ENCODE results near the gene VGLL4. TPM values are rescaled to one million over a fixed set of nuclear protein-coding genes. Genes with fewer than 3 reads are reported as not detected.

VGLL4 gene
- total RNA-seq, 5 donors from 2014 or later (not counting 1 experiment from before 2014, with no cell fraction given): 24.7 to 33.4 (median 28.4) TPM

GRCh38 chr3:11567516-11568467 is 75.9 kb downstream of the VGLL4 start:
- H3K4me1 ChIP-seq (ENCODE audit: control insufficient read depth in 1 of 2, extremely low read depth in 1 of 2, insufficient read depth in 2 of 2, low read length in 2 of 2): peaks cover 0 to 6% of the 10 kb centered on the region in 2 experiments
- CTCF ChIA-PET: no interaction called here
- H3K27me3 Mint-ChIP-seq: no peaks in the 10 kb centered on the region
- peaks cover 26 to 33% of the 10 kb centered on the region in 2 donors for H3K36me3 ChIP-seq (ENCODE audit: control insufficient read depth in 2 of 2, extremely low read depth in 1 of 2, insufficient read depth in 1 of 2, low read length in 1 of 2)
- no peaks in the 10 kb centered on the region for H3K9me3 ChIP-seq
- no peaks in the 10 kb centered on the region for H3K27me3 ChIP-seq (replicated peaks in 1 of 2; ENCODE audit: control insufficient read depth in 2 of 2, extremely low read depth in 1 of 2, insufficient read depth in 2 of 2, low read length in 1 of 2)
- no peak overlapping the region for H3K4me3 Mint-ChIP-seq
- H3K27ac Mint-ChIP-seq: peak overlapping the region in 1 of 2 donors; percentile 28
- H3K4me3 ChIP-seq (ENCODE audit: control insufficient read depth in 1 of 2, extremely low read depth in 1 of 2, low read length in 1 of 2): no peak overlapping the region
- peaks cover 22% of the 10 kb centered on the region for H3K36me3 Mint-ChIP-seq
- POLR2A ChIA-PET: no interaction called here
- H3K9me3 Mint-ChIP-seq: no peaks in the 10 kb centered on the region
- peaks cover 0 to 16% (median 7%) of the 10 kb centered on the region in 3 donors for H3K4me1 Mint-ChIP-seq
- 91% methylated on average over 19 of the region's 27 CpGs for WGBS (ENCODE audit: insufficient coverage)
- no peak overlapping the region for H3K27ac ChIP-seq (ENCODE audit: low read length)
- DNase-seq (no peak), ATAC-seq (replicated peaks in 1 of 4) (no peak)

DNA sequence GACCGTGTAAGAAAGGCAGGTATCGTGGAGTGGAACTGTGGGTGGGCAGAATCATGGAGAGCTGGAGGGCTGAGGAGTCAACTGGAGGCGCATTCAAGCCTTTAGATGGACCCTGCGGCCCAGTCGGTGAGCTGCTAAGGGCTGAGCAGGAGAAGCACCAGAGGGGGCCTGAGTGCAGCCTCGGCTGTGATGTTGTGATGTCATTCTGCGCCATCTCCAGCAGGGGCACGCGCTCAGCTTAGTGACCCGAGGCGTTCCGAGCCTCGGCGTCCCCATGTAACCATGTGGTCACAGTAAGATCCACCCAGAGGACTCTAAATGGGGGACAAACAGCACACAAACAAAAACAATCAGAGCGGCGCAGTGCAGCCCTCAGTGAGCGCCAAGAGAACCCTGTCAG is 76.8 kb downstream of the VGLL4 start:
- ATAC-seq (replicated peaks in 1 of 4) (no peak), DNase-seq (no peak)
- CTCF ChIA-PET: interaction anchor here in 1 of 2 donors (0.6 kb wide), 1 partner anchor 48 kb away, joined by 3 read pairs; no protein-coding TSS in a partner anchor
- H3K27me3 ChIP-seq (replicated peaks in 1 of 2; ENCODE audit: control insufficient read depth in 2 of 2, extremely low read depth in 1 of 2, insufficient read depth in 2 of 2, low read length in 1 of 2): no peaks in the 10 kb centered on the region
- Mint-ChIP-seq H3K9me3 (no peaks in the 10 kb centered on the region), H3K27me3 (no peaks in the 10 kb centered on the region), H3K27ac (no peak overlapping the region), H3K4me3 (no peak overlapping the region), H3K36me3 (peaks cover 19% of the 10 kb centered on the region), H3K4me1 (peaks cover 0 to 9% (median 0%) of the 10 kb centered on the region in 3 donors)
- WGBS (ENCODE audit: insufficient coverage): 92% methylated on average over 10 of the region's 17 CpGs
- H3K4me1 ChIP-seq (ENCODE audit: control insufficient read depth in 1 of 2, extremely low read depth in 1 of 2, insufficient read depth in 2 of 2, low read length in 2 of 2): peaks cover 0 to 6% of the 10 kb centered on the region in 2 experiments
- H3K4me3 ChIP-seq (ENCODE audit: control insufficient read depth in 1 of 2, extremely low read depth in 1 of 2, low read length in 1 of 2): no peak overlapping the region
- H3K9me3 ChIP-seq: no peaks in the 10 kb centered on the region
- no peak overlapping the region for H3K27ac ChIP-seq (ENCODE audit: low read length)
- POLR2A ChIA-PET: no interaction called here
- H3K36me3 ChIP-seq (ENCODE audit: control insufficient read depth in 2 of 2, extremely low read depth in 1 of 2, insufficient read depth in 1 of 2, low read length in 1 of 2): peaks cover 23 to 41% of the 10 kb centered on the region in 2 donors

- no peak for ATAC-seq (replicated peaks in 1 of 4)
- Histone ChIP-seq H3K4me1 (ENCODE audit: control insufficient read depth in 1 of 2, extremely low read depth in 1 of 2, insufficient read depth in 2 of 2, low read length in 2 of 2) (peaks cover 0 to 6% of the 10 kb centered on the region in 2 experiments), H3K4me3 (ENCODE audit: control insufficient read depth in 1 of 2, extremely low read depth in 1 of 2, low read length in 1 of 2) (no peak overlapping the region), H3K27me3 (replicated peaks in 1 of 2; ENCODE audit: control insufficient read depth in 2 of 2, extremely low read depth in 1 of 2, insufficient read depth in 2 of 2, low read length in 1 of 2) (no peaks in the 10 kb centered on the region), H3K27ac (ENCODE audit: low read length) (no peak overlapping the region), H3K36me3 (ENCODE audit: control insufficient read depth in 2 of 2, extremely low read depth in 1 of 2, insufficient read depth in 1 of 2, low read length in 1 of 2) (peaks cover 23 to 41% of the 10 kb centered on the region in 2 donors), H3K9me3 (no peaks in the 10 kb centered on the region)
- 98% methylated on average over 20 of the region's 20 CpGs for WGBS (ENCODE audit: insufficient coverage)
- H3K36me3 Mint-ChIP-seq: peaks cover 19% of the 10 kb centered on the region
- no peak overlapping the region for H3K27ac Mint-ChIP-seq
- no peak for DNase-seq
- CTCF ChIA-PET: interaction anchor here in 1 of 2 donors (0.6 kb wide), 1 partner anchor 47 kb away, joined by 3 read pairs; no protein-coding TSS in a partner anchor
- H3K4me3 Mint-ChIP-seq: no peak overlapping the region
- H3K27me3 Mint-ChIP-seq: no peaks in the 10 kb centered on the region
- H3K4me1 Mint-ChIP-seq: peaks cover 0 to 9% (median 0%) of the 10 kb centered on the region in 3 donors
- POLR2A ChIA-PET: no interaction called here
- H3K9me3 Mint-ChIP-seq: no peaks in the 10 kb centered on the region
These were observed 77.2 kb downstream of the VGLL4 start for GRCh38 chr3:11566478-11566877.

DNA sequence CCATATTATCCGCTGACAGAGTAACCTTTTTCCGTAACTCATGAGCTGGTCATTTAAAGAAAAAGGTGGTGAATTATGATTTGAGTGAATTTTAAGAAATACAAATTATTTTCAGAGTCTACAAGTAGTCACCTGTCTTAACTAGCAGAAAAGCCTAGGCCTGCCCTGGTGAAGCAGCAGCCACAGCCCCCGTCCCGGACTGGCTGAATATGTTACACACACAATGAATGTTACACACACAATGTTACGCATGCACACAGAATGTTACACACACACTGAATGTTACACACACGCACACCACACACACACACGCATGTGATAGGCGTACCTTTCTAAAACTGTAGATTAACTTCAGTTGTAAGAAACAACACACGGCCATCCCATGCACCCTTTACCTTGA is 77.8 kb downstream of the VGLL4 start:
- H3K27me3 ChIP-seq (replicated peaks in 1 of 2; ENCODE audit: control insufficient read depth in 2 of 2, extremely low read depth in 1 of 2, insufficient read depth in 2 of 2, low read length in 1 of 2): no peaks in the 10 kb centered on the region
- Mint-ChIP-seq H3K4me3 (no peak overlapping the region), H3K4me1 (peaks cover 0 to 9% (median 0%) of the 10 kb centered on the region in 3 donors), H3K36me3 (peaks cover 19% of the 10 kb centered on the region), H3K27ac (no peak overlapping the region), H3K9me3 (no peaks in the 10 kb centered on the region), H3K27me3 (no peaks in the 10 kb centered on the region)
- ATAC-seq (replicated peaks in 1 of 4) (no peak), DNase-seq (no peak)
- no peak overlapping the region for H3K4me3 ChIP-seq (ENCODE audit: control insufficient read depth in 1 of 2, extremely low read depth in 1 of 2, low read length in 1 of 2)
- H3K9me3 ChIP-seq: no peaks in the 10 kb centered on the region
- 96% methylated on average over 7 of the region's 9 CpGs for WGBS (ENCODE audit: insufficient coverage)
- ChIA-PET POLR2A (no interaction called here), CTCF (no interaction called here)
- peaks cover 0 to 6% of the 10 kb centered on the region in 2 experiments for H3K4me1 ChIP-seq (ENCODE audit: control insufficient read depth in 1 of 2, extremely low read depth in 1 of 2, insufficient read depth in 2 of 2, low read length in 2 of 2)
- H3K27ac ChIP-seq (ENCODE audit: low read length): no peak overlapping the region
- peaks cover 20 to 41% of the 10 kb centered on the region in 2 donors for H3K36me3 ChIP-seq (ENCODE audit: control insufficient read depth in 2 of 2, extremely low read depth in 1 of 2, insufficient read depth in 1 of 2, low read length in 1 of 2)

DNA sequence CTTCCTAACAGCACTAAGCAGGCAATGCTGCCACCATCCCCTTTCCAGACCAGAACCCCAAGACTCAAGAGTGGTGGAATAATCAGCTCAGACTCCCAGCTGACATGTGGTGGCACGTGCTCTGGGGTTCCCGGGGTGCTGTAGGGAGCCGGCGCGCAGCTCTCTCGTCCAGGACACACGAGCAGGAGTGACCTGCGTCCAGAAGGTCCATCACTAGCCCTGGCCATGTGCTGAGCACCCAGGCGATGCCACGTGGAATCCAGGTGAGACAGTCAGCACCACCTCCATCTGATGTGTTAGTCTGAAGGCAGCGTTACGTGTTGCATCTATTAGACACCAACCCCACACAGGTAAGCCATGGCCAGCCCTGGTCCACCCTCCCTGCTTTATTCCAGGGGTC is 78.2 kb downstream of the VGLL4 start:
- H3K9me3 Mint-ChIP-seq: no peaks in the 10 kb centered on the region
- DNase-seq (no peak), ATAC-seq (replicated peaks in 1 of 4) (no peak)
- H3K27me3 ChIP-seq (replicated peaks in 1 of 2; ENCODE audit: control insufficient read depth in 2 of 2, extremely low read depth in 1 of 2, insufficient read depth in 2 of 2, low read length in 1 of 2): no peaks in the 10 kb centered on the region
- H3K4me1 ChIP-seq (ENCODE audit: control insufficient read depth in 1 of 2, extremely low read depth in 1 of 2, insufficient read depth in 2 of 2, low read length in 2 of 2): peaks cover 0 to 6% of the 10 kb centered on the region in 2 experiments
- H3K36me3 ChIP-seq (ENCODE audit: control insufficient read depth in 2 of 2, extremely low read depth in 1 of 2, insufficient read depth in 1 of 2, low read length in 1 of 2): peaks cover 16 to 41% of the 10 kb centered on the region in 2 donors
- ChIA-PET POLR2A (no interaction called here), CTCF (no interaction called here)
- no peak overlapping the region for H3K4me3 ChIP-seq (ENCODE audit: control insufficient read depth in 1 of 2, extremely low read depth in 1 of 2, low read length in 1 of 2)
- H3K9me3 ChIP-seq: no peaks in the 10 kb centered on the region
- H3K4me1 Mint-ChIP-seq: peaks cover 0 to 5% (median 0%) of the 10 kb centered on the region in 3 donors
- no peak overlapping the region for H3K27ac ChIP-seq (ENCODE audit: low read length)
- no peak overlapping the region for H3K4me3 Mint-ChIP-seq
- no peaks in the 10 kb centered on the region for H3K27me3 Mint-ChIP-seq
- WGBS (ENCODE audit: insufficient coverage): 94% methylated on average over 9 of the region's 12 CpGs
- peaks cover 19% of the 10 kb centered on the region for H3K36me3 Mint-ChIP-seq
- H3K27ac Mint-ChIP-seq: no peak overlapping the region

DNA sequence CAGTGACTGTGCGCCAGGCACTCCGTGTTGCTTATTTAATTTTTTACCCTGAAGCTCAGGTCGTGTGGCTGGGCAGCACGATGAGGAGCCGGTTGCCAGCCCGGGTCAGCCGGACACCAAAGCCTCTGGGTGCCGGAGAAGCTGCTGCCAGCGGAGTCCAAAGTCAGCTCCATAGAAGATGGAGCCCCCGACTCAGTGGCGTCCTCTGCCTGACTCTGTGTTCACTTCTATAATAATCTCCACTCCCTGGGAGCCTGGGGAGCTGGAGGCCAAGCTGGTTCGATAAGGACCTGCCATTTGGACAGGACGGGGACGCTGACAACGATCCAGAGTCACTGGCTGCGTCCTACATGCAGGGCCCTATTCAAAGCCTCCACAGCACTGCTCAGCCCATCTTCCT is 78.6 kb downstream of the VGLL4 start:
- H3K27me3 ChIP-seq (replicated peaks in 1 of 2; ENCODE audit: control insufficient read depth in 2 of 2, extremely low read depth in 1 of 2, insufficient read depth in 2 of 2, low read length in 1 of 2): no peaks in the 10 kb centered on the region
- H3K4me3 ChIP-seq (ENCODE audit: control insufficient read depth in 1 of 2, extremely low read depth in 1 of 2, low read length in 1 of 2): no peak overlapping the region
- POLR2A ChIA-PET: no interaction called here
- Mint-ChIP-seq H3K27me3 (no peaks in the 10 kb centered on the region), H3K9me3 (no peaks in the 10 kb centered on the region), H3K27ac (no peak overlapping the region), H3K36me3 (peaks cover 19% of the 10 kb centered on the region), H3K4me3 (no peak overlapping the region), H3K4me1 (peaks cover 0 to 2% (median 0%) of the 10 kb centered on the region in 3 donors)
- H3K9me3 ChIP-seq: no peaks in the 10 kb centered on the region
- 97% methylated on average over 15 of the region's 16 CpGs for WGBS (ENCODE audit: insufficient coverage)
- H3K36me3 ChIP-seq (ENCODE audit: control insufficient read depth in 2 of 2, extremely low read depth in 1 of 2, insufficient read depth in 1 of 2, low read length in 1 of 2): peaks cover 20 to 45% of the 10 kb centered on the region in 2 donors
- ATAC-seq (replicated peaks in 1 of 4): no peak
- no peak for DNase-seq
- CTCF ChIA-PET: no interaction called here
- H3K4me1 ChIP-seq (ENCODE audit: control insufficient read depth in 1 of 2, extremely low read depth in 1 of 2, insufficient read depth in 2 of 2, low read length in 2 of 2): peaks cover 0 to 6% of the 10 kb centered on the region in 2 experiments
- H3K27ac ChIP-seq (ENCODE audit: low read length): no peak overlapping the region
